ENCODE data around the gene PARK7.

Gene PARK7

GRCh38 chr1:8003438-8004112 lies 42.1 kb downstream of the PARK7 start:
- in situ Hi-C loops (cut with HindIII; ENCODE audit: low pct_ligation_motif_present, low pct_unique_long_range_greater_than_20kb, low sequenced_read_pairs) = no loop called here
- no peak for DNase-seq

DNA sequence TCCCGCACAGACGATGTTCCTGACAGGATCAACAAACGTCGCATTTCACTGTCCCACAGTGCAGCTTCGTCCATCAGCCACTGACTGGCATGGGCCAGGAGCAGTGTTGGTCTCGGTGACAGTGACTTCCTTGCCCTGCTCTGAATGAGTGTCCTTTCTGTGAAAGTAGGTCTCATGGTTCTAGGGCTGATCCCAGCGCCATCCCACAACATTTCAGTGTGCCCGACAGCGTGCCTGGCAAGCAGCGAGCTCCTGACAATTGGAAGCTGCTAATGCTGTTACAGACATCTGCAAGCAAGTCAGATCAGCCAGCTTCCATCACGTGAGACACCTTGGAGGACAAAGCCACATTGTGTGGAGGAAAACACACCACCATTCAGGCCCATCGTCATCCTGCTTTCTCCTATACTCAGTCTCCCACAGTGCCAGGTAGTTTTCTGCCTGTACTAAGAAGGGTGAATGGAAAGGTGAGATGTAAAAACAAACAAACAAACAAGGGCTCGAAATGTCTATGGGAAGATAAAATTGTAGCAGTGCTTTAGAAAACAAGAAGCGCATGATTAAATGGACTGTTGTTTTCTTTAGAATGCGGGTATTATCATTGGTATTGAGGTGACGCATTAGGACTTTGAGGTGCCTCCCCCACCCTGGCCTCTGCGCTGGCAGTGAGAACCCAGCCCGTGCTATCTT lies 42.7 kb downstream of the PARK7 start:
- DNase-seq = no peak
- in situ Hi-C loops (cut with HindIII; ENCODE audit: low pct_ligation_motif_present, low pct_unique_long_range_greater_than_20kb, low sequenced_read_pairs) = no loop called here

- peak; percentile 67 for DNase-seq
Measured at GRCh38 chr1:8004803-8005573, 43.5 kb downstream of the PARK7 start.

DNA sequence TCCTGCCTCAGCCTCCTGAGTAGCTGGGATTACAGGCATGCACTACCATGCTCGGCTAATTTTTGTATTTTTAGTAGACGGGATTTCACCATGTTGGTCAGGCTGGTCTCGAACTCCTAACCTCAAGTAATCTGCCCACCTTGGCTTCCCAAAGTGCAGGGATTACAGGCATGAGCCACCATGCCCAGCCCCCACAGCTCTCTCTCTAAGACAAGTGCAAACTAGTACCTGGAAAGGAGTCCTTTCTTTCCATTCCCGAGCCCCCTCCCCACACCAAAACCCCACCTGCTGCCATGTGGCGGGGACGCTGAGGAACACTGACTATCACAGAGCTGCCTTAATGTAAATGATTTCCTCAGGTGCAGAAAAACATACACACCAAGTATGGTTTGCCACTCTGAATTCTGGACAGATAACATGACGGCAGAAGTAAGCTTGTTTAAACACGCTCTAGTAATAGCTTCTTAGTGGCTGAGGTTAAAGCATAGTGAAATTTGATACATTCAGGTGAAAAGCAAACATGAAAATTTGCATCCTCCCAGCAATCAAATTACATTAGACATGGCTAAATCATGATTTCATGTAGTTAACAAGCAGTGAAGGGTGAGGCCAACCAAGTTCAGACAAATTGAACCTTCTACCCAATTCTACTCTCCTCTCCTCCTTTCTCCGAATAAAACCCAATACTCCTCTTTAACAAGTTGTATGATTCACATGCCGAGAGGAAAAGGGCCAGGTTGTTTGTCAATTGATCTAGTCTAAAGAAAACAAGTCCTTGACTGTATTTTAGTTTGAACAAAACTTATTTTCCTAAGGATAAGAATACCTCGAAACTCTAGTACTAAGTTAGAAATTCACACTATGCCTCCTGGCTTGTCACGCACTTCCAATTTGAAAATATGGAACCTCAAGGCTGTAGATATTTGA lies 44.8 kb downstream of the PARK7 start:
- in situ Hi-C loops (cut with HindIII; ENCODE audit: low pct_ligation_motif_present, low pct_unique_long_range_greater_than_20kb, low sequenced_read_pairs) = no loop called here
- no peak for DNase-seq

More at GRCh38 chr1:8004803-8005573, 43.5 kb downstream of the PARK7 start:
- in situ Hi-C loops (cut with HindIII; ENCODE audit: low pct_ligation_motif_present, low pct_unique_long_range_greater_than_20kb, low sequenced_read_pairs) = no loop called here

DNA sequence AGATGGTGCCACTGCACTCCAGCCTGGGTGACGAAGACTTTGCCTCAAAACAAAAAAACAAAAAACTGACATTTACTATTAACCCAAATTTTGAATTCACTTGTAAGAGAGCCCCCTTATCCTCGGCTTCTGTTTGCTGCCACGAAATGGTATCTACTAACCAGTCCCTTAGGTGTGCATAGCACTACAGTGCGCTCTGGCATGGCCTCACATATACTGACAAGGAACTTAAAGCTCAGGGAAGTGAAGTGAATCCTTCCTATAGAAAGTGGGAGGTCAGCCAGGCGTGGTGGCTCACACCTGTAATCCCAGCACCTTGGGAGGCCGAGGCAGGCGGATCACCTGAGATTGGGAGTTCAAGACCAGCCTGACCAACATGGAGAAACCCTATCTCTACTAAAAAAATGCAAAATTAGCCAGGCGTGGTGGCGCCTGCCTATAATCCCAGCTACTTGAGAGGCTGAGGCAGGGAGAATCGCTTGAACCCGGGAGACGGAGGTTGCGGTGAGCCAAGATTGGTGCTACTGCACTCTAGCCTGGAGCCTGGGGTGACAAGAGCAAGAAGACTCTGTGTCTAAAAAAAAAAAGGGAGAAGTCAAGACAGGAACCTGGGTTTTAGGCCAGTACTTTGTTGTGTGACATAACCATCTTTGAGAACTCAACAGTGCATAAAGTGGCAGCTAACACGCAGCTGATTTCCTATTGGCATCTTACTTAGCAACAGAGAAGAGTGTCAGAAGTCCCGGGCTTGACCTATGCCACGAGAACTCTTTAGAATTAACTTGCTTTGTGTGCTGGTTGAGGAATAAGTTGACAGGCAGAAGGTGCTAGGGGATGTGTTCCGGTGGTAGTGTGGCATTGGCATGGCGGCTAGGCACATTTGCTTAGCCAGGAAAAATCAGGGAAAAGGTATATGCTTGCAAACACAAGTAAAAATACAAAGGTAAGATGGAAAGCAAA lies 47.8 kb downstream of the PARK7 start:
- DNase-seq = no peak
- in situ Hi-C loops (cut with HindIII; ENCODE audit: low pct_ligation_motif_present, low pct_unique_long_range_greater_than_20kb, low sequenced_read_pairs) = loop anchor here (10.0 kb wide), 1 partner anchor 305 kb away; the partner anchor contains the start of gene SLC45A1

DNA sequence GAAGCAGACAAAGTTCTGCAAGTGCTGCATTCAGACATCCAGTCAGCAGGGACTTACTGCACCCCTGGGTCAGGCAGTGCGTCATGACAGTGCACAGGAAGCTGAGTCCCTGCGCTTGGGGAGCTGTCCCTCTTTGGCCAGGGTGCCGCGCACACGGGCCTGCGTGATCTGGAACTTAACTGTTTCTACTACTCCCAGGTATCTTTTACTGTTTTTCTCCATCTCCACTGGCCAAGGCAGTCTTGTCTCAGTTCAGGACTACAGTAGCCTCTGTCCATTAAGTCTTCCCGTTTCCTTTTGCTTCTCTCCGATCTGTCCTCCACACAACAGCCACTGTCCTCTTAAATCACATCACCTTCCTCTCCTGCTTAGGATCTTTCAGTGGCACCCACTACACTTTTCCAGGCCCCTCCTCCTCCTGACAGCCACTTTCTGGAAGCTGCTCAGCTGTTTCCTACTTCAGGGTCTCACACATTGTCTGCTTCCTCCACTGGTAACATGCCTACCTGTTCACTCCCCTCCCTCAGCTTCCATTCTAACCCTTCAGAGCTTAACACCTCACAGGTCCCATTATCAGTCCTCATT lies 48.7 kb downstream of the PARK7 start:
- DNase-seq = no peak
- in situ Hi-C loops (cut with HindIII; ENCODE audit: low pct_ligation_motif_present, low pct_unique_long_range_greater_than_20kb, low sequenced_read_pairs) = loop anchor here (10.0 kb wide), 1 partner anchor 305 kb away; the partner anchor contains the start of gene SLC45A1

DNA sequence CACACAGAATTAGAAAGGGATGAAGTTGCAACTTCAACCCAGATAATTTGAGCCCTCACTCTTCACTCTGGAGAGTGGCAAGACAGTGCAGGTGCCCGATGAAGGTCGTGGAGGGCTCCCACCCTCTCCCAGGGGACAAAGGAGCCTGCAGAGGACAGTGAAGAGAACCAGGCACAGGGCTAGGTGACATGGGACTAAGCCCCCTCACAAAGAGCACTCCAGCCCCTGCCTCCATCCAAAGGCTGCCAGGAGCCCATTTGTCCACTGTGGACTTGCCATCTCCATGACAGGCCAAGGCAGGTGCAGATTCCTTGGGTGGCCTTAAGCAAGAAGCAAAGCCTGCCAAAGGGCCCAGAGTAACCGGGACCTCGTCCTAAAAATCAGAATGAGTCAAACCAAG lies 49.5 kb downstream of the PARK7 start:
- in situ Hi-C loops (cut with HindIII; ENCODE audit: low pct_ligation_motif_present, low pct_unique_long_range_greater_than_20kb, low sequenced_read_pairs) = loop anchor here (10.0 kb wide), 1 partner anchor 304 kb away; the partner anchor contains the start of gene SLC45A1
- no peak for DNase-seq

DNA sequence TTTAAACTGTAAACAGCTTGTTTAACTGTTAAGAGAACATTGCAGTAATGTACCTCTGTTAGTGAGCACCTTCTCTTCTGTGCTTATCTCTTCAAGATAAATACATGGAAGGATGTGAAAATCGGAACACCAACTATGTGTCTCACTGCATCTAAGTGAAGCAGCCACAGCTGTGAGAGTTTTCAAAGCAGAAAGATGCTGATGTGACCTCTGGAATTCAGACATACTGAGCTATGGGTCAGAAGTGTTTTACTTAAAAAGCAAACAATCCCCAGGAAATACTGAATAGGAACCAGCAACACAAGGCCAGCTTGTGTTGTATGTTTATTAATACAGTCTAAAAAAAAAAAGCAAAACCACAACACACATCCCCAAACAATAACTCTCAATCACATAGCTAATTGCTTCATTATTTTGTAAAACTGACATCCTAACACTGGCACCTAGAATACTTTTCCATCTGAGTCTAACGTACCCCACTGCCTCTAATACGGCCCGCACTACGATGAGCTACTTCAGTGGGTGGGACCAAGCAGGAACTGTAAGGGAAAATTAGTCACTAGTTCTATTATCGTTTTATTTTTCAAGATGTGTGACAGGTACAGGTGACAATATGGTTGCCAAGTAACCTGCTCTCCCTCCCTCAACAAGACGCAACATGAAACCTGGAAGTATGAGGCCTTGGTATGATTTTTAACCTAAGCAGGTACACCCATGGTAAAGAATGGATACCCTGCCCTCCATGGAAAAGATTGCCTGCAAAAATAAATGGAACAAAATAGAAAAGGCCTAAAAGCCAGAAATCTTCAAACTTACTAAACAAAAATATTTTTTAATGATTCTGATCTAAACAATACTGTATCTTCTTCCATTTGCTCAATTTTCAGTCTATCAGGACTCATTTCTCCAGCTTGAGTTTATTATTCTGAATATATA lies 50.7 kb downstream of the PARK7 start:
- in situ Hi-C loops (cut with HindIII; ENCODE audit: low pct_ligation_motif_present, low pct_unique_long_range_greater_than_20kb, low sequenced_read_pairs) = loop anchor here (10.0 kb wide), 1 partner anchor 303 kb away; the partner anchor contains the start of gene SLC45A1
- DNase-seq = no peak

- in situ Hi-C loops (cut with HindIII; ENCODE audit: low pct_ligation_motif_present, low pct_unique_long_range_greater_than_20kb, low sequenced_read_pairs) = loop anchor here (10.0 kb wide), 1 partner anchor 302 kb away; the partner anchor contains the start of gene SLC45A1
- no peak for DNase-seq
Measured at GRCh38 chr1:8012955-8013354, 51.4 kb downstream of the PARK7 start.

DNA sequence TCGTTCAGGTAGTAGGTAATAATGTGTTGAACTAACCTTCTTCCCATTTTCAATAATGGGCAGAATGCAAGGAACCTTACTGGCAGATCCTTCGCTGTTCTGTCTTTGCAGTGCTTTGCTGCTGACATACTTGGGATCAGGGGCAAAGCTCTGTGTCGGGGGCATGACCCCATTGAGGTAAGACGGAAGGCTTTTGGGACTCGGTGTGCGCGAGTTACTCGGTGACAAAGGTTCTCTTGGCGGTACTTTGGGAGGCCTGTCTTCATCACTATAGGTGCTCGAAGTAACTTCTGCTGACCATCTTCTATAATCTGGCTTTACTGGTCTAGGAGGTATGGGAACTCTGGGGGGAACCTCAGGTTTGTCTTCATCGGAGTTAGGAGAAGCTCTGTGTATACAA lies 51.9 kb downstream of the PARK7 start:
- DNase-seq = no peak
- in situ Hi-C loops (cut with HindIII; ENCODE audit: low pct_ligation_motif_present, low pct_unique_long_range_greater_than_20kb, low sequenced_read_pairs) = loop anchor here (10.0 kb wide), 1 partner anchor 301 kb away; the partner anchor contains the start of gene SLC45A1

GRCh38 chr1:8013800-8014199 lies 52.3 kb downstream of the PARK7 start:
- DNase-seq = no peak
- in situ Hi-C loops (cut with HindIII; ENCODE audit: low pct_ligation_motif_present, low pct_unique_long_range_greater_than_20kb, low sequenced_read_pairs) = loop anchor here (10.0 kb wide), 1 partner anchor 301 kb away; the partner anchor contains the start of gene SLC45A1

DNA sequence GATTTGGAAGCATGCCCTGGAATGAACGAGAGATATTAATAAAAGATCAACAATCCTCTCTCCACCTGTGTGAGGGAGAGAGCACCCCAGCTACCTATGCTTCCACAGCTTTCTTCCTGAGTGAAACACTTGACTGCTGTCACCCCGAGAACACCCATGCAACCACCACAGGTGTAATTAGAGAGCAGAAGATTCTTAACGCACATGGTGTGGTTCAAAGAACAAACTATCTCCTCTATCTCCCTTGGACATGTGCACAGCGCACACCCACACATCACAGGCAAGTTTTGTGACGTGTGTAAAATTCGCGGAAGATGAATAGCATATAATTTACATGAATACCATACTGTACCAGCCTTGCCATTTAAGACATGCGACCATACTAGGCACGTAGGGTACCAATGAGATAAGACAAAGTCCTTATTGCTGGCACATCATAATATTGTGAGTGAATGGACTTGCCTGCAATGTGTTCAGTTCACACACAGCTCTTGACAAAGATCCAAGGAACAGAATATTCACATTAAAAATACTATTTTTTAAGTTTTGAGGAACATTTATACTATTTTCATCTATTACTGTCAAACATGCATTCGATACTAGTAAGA lies 53.0 kb downstream of the PARK7 start:
- no peak for DNase-seq
- in situ Hi-C loops (cut with HindIII; ENCODE audit: low pct_ligation_motif_present, low pct_unique_long_range_greater_than_20kb, low sequenced_read_pairs) = loop anchor here (10.0 kb wide), 1 partner anchor 300 kb away; the partner anchor contains the start of gene SLC45A1

DNA sequence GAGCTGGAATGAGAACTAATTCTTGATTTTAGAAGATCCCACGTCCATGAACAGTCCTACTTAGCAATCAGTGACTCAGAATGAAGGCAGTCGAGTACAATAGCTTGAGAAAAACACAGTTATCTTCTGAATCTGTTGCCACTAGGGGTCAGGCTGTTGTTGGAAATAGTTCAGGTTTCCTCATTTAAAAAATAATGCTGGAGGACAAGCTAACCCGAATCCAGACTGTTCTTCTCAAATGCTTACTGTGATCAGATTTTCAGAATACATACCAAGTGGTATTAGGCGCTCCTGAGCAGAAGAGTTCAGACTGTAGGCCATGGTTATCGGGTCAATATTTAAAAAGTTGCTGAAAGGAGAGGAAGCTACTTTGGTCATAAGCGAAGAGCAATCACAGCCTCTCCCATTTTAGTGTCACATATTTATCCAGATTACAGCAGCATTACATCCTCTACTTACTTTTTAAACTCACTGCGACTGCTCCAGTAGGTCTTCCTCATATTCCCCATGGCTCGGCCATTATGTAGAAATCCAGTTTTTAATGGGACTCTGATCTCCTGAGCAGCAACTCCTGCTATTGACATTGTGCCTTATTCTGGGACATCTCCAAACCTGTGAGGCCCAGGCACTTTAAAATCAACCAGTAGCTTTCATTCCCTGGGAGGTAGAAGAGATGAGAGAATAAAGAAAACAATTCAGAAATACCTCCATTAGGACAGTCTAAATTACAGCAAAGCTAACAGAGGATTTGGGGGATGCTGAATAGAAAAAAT lies 53.7 kb downstream of the PARK7 start:
- peak; percentile 72 for DNase-seq
- in situ Hi-C loops (cut with HindIII; ENCODE audit: low pct_ligation_motif_present, low pct_unique_long_range_greater_than_20kb, low sequenced_read_pairs) = loop anchor here (10.0 kb wide), 1 partner anchor 300 kb away; the partner anchor contains the start of gene SLC45A1

DNA sequence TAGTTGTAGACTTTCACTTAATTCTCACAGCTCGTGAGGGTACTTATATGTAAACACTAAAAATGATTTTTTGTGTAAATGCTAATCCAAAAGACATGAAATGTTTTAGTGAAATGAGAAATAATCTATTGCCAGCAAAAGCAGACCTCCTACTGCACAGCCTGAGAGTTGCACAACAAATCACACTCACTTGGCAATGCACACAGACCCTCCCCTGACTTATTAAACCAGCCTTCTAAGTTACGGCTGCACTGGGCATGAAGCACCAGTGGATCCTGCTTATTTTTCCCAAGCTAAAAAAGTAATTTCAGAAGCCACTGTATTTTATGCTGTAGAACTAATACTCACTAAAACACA lies 54.3 kb downstream of the PARK7 start:
- in situ Hi-C loops (cut with HindIII; ENCODE audit: low pct_ligation_motif_present, low pct_unique_long_range_greater_than_20kb, low sequenced_read_pairs) = loop anchor here (10.0 kb wide), 1 partner anchor 299 kb away; the partner anchor contains the start of gene SLC45A1
- no peak for DNase-seq
